Stimulated activated CD4-positive, alpha-beta T cell treated with anti-CD3 and anti-CD28 coated beads, Interleukin-2, amount 100 ng/mL, for 48 hours (primary cell): ENCODE results near the gene SPIRE1.

Experiments
- DNase-seq, 2 donors: peaks; one replicate each; pipeline ENCODE4 v3.0.0-alpha.2; 2020

Gene SPIRE1

GRCh38 chr18:12657684-12658425 is at the start of gene SPIRE1:
TSS of gene SPIRE1 (minus strand) at chr18:12658107. CDS start at chr18:12657866, 241 bp downstream.
- DNase-seq, result peak; percentile 18 to 23

- DNase-seq, result no peak
These were observed 45.8 kb upstream of the SPIRE1 start for GRCh38 chr18:12703664-12704063.

DNA sequence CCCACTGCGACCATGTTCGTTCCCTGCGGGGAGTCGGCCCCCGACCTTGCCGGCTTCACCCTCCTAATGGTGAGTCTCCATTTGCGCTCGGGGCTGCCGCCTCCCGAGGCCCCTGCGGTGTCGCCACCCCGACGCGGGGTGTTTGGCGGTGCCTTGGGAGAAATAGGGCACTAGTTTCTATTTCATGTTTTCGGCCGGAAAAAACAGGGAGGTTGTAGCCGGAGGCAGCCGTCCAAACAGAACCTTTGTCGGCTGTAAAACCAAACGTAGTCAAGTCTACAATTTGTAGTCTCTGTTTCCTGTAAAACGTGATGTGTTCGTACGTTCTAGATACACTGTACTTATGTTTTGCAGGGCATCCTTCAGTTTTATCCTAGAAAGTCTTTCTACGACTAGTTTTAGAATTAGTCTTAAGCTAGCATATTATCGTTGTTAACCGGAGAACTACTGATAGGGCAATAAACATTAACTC is 45.2 kb upstream of the SPIRE1 start:
- no peak for DNase-seq

GRCh38 chr18:12702221-12703095 is 44.6 kb upstream of the SPIRE1 start, which contains the start of the genes CEP76 and PSMG2:
TSS of gene CEP76 (minus strand) at chr18:12702723. CDS start at chr18:12702548, 175 bp downstream.
TSS of gene PSMG2 (plus strand) at chr18:12703042. CDS start at chr18:12703108, 66 bp downstream.
- DNase-seq, result peak; percentile 72 to 81

- DNase-seq, result no peak
These were observed 43.3 kb upstream of the SPIRE1 start for GRCh38 chr18:12701161-12701560.

DNA sequence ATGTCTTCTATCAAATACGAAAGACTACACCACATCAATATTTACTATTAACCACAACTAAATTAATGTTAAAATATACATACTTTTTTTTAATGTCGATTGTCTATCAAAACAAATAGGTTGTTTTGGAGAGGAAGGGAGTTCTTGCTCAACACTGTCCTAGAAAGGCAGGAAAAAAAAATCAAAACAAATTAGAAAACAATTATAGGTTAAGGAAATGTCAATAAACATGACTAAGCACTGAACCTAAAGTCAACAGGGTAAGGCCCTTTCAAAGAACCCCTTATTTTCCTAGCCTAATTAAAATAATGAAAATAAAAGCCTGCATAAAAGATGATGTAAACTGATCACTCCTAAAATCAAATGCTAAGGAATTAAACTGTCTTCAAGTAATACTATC is 41.8 kb upstream of the SPIRE1 start:
- DNase-seq, result no peak

DNA sequence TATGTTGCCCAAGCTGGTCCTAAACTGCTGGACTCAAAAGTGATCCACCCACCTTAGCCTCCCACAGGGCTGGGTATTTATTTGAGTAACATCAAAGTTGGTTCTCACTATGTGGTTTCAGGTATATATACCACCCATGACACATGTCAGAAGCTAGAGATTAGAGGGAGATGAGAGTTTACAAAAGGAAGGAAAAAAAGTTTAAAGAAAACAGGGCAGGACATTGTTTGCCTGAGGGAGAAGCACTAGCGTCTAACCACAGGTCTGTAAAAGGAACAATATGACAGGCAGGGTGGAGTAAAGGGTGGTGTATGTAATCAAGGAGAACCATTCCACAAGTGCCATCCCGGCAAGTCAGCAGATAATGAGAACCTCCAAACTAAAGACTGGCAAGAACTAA is 36.1 kb upstream of the SPIRE1 start:
- no peak for DNase-seq

GRCh38 chr18:12692206-12692605 is 34.3 kb upstream of the SPIRE1 start:
- no peak for DNase-seq

DNA sequence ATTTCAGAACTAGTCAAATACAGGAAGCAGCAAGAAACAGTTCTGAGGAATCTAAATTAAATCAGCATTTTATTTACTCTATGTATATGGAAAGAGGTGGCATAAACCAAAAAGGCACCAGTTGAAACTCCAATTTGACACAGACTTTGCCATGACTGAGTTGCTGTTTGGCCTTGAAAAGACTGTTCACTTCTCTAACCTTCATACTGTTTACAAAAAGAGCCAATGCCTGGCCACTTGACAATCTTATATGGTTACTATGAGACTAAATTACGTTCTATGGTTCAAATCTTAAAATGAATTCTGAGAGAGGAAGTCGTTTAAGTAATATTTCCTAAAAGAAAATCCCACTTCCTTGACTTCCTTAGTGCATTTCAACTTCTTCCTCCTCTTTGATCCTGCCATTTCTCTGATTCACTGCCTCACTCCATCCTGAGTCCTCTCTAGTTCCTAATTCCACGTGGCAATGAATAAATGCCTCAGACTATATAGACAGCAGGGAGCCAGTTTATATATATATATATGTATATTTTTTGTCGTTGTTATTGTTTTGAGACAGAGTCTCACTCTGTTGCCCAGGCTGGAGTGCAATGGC is 31.4 kb upstream of the SPIRE1 start:
- DNase-seq, result no peak

DNA sequence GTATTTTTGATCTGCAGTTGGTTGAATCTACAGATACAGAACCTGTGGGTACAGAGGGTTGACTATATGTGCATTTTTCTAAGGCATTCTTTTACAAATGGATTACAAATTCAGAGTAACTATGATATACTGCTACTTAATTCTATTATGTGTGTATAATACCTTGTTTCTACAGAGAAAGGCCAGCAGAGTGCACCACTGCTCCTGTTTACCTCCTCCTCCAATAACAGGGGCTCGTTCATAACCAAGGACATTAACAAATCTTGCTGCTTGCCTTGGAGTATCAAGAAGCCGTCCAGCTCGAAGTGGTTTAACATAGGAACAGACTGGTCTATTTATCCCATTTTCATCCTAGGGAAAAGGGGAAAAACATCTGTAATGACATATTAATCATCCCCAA is 28.2 kb upstream of the SPIRE1 start:
- DNase-seq, result no peak

- no peak for DNase-seq
These were observed 21.4 kb upstream of the SPIRE1 start for GRCh38 chr18:12679183-12679786.

GRCh38 chr18:12668041-12668440 is 10.1 kb upstream of the SPIRE1 start:
- DNase-seq, result no peak

DNA sequence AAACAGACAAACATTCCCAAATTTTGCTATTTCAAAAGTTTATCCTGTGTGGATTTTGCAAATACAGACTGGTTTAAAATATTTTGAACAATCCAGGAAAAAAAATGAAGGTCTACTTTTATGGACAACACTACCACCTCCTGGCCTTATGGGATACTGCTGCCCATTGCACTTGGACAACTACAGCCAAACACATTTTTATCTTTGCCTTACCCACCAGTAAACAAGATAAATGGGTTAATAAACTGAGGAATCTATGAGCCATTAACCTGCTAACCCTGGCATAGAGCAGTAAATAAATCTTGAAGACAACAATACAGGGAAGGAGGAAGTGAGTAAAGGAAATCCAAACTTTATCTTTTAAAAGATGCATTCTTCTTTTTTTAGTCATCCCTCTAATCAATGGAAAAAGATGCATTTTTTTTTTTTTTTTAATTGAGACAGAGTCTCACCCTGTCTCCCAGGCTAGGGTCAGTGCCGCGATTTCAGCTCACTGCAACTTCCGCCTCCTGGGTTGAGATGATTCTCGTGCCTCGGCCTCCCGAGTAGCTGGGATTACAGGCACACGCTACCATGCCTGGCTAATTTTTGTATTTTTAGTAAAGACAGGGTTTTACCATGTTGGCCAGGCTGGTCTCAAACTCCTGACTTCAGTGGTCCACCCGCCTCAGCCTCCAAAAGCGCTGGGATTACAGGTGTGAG is 2.1 kb upstream of the SPIRE1 start:
- peak in 1 of 2 donors; percentile 22 for DNase-seq

- DNase-seq, result peak in 1 of 2 donors; percentile 13
These were observed 675 bp upstream of the SPIRE1 start for GRCh38 chr18:12658426-12659138.

DNA sequence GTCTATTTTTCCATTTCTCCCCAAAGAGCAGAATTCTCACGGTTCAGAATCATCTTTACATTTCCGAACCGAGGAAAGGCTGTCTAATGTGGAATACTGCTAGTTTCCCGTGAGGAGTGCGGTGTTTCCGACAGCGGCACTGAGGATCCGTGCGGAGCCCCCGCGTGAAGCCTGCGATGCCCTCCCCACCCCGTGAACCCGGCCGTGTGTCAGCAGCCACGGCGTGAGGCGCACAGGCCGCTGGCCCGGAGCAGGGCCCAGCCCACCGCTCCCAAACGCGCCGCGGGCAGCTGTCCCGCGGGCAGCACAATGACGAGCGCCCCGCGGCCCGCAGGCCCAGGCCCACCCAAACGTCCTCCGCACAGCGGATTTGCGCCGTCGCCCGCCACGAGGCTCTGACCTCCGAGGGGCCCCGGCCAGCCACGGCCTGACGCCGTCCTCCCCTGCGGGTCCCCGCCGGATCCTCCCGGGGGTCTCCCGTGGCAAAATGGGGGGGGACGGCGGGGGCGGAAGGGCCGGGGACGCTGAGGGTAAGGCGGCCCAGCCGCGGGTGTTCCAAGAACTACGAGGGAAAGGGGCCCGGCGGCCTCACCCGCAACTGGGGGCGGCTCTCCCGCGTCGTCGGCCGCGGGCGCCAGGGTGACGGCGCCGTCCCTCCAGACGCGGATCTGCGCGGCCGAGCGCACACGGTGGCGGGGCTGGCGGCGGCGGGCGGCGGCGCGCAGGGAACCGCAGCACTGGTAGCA is 796 bp downstream of the SPIRE1 start:
- peak in 1 of 2 donors; percentile 26 for DNase-seq

DNA sequence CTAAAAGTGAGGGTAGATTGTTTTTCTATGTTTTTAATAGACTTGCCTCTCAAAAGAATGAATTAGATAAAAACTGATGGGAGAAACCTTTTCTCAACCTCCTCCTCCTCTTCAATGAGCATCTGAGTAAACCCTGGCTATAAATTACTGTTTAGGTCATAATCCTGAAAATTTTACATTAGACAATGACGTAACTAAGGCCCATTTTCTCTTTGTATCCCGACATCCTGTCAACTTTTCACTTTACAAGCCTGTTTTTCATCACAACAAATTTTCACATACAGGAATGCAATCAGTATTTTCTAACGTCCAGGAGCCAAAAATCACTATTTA is 1.3 kb downstream of the SPIRE1 start:
- no peak for DNase-seq

- no peak for DNase-seq
These were observed 2.9 kb downstream of the SPIRE1 start for GRCh38 chr18:12654971-12655370.

DNA sequence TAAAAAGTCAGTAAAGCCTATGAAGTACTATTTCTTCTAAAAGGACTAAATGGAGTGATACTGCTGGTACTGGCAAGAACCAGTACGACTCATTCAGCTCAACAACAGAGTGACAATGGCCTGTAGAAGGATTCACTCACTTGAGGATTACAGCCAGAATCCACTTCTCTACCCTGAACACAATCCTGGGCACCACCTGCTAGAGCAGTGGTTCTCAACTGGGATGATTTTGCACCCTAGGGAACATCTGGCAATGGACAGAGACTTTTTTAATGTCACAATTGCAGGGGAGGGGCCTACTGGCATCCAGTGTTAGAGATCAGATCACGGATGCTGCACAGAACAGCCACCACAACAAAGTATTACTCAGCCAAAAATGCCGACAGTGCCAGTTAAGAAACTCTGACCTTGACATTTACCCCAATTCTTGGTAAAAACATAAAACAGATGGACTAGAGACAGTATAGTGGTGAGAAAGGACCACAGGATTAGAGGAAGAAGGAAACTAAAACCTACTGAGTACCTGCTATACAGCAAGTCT is 5.0 kb downstream of the SPIRE1 start:
- DNase-seq, result no peak

DNA sequence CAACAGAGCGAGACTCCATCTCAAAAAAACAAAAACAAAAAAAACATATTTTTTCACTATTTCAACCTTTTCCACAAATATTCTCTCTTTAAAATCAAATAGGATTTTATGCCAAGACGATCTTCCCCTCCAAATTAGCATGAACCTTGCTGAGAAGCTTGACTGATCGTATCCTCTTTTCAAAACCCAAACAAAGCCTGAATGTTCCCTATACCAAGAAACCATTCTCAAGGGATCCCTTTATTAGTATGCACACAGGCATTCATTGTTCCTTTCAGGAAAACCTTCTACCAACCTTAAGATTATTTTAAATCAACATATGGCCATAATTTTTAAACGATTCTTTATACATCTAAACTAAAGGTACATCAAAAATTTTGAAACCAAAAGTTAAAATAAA is 6.3 kb downstream of the SPIRE1 start:
- DNase-seq, result no peak

DNA sequence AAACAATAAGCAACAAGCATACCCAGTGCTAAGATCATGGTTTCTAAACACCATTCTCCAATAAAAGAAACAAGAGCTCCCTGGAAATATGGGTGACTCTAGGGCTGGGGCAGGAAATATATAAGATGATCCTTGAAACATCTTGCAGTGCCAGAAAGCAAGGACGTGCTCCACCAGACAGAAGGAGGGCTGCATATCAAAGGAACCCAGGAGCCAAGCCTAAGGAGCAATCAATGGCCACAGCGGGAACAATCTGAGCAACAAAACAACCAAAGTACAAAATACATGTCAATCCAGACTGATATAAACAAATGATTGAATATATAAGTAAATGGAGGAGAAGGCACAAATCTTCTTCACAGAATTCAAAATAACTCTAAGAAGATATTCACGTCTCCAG is 10.1 kb downstream of the SPIRE1 start:
- no peak for DNase-seq

GRCh38 chr18:12645751-12646203 is 12.1 kb downstream of the SPIRE1 start:
- DNase-seq, result no peak
